Amniotic epithelial cell (primary cell): ENCODE results near the gene ASB14.
A peak's percentile ranks its signal among the peaks of the same experiment; 100 is the strongest.
"Not testable (repeated sequence)": the region's sequence is repeated elsewhere in the genome, so short reads cannot be mapped to it uniquely, and the experiment has no call there.

Experiments used
- DNase-seq: peaks from one replicate; pipeline ENCODE4 v3.0.0-alpha.2; 2010; ENCODE audit warnings: low read depth

ASB14 gene

DNA sequence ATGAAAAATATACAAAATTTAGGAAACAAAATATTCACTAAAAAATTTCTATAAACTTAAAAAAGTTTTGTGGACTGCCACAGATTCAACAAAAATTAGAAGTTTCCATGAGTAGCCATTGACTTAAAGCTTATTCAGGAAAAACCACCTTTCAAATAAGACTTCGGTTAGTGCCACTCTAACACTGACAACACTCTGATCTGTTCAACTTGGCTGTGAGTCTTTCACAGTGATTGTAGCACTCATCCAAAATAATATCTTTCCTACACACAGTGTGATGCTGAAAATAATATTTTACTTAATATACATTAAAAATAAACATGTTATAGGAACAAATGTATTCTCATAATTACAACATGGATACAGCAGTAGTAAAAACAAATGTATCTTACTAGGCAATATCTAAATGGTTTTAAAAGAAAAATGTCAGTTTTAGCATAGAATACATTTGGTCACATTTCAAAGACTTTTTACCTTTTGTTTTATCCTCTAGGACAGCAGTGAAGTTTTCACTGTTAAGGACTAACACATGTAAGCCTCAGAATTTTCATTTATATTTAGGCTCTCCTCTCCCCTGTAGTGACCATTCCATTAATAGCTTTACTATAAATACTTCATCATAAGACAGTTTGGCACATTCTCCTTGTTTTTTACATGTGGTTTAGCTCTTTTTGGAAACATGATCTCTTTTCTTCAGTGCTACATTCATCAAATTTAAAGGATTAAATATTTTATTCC, at the start of gene ASB14:
Gene ASB14 (minus strand): TSS at position 527 of the 738 bp plus-strand sequence. CDS start 652 bp downstream, outside the sequence.
- DNase-seq = no peak

- DNase-seq = not testable (repeated sequence)
These were observed 46.7 kb upstream of the ASB14 start for GRCh38 chr3:57339071-57339642.

- DNase-seq = not testable (repeated sequence)
These were observed 46.0 kb upstream of the ASB14 start for GRCh38 chr3:57338272-57339070.

GRCh38 chr3:57335283-57335938, 42.9 kb upstream of the ASB14 start:
- DNase-seq = peak; percentile 10

- no peak for DNase-seq
These were observed 38.7 kb upstream of the ASB14 start for GRCh38 chr3:57331078-57331610.

GRCh38 chr3:57326498-57326897, 34.0 kb upstream of the ASB14 start:
- DNase-seq = not testable (repeated sequence)

DNA sequence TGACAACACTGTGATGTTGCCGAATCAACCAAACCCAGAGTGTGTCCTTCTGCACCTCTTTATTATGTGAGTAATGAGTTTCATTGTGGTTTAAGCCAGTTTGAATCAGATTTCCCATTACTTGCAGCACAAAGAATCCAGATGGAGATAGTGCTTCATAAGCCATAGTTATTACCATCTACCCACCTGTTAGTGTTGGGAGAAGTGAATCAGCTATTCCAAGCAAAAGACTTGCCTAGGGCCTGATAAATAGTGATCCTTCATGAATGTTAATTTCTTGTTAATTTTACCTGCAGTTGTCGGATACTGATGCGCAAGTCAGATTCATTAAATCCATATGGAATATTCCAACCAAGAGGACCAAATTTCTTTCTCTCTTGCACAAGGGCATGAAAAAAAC, 21.7 kb upstream of the ASB14 start:
- no peak for DNase-seq

DNA sequence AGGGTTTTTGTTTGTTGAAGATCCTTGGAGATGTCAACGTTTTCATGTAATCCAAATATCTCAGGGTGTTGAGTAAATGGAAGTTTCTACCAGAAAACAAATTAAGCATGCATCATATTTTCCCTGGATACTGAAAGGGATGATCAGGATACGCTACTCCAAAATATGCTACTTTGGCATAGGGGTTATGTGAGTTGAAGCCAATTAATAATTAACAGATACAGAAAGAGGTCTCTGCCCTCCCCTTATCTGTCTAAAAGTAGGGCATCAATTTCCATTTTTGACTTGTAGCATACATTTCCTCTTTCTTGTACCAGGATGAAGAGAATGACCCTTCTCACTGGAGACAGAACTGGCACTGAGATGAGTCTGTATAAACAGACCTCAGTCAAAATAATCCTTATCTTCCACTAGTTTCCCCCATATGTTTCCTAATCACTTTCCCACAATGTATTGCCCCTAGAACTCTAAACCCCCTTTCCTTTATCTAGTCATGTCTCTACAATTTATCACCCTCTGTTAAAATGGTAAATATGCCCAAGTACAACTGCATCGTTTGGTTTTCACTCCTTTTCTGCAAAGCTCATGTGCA, 17.4 kb upstream of the ASB14 start:
- DNase-seq = no peak

DNA sequence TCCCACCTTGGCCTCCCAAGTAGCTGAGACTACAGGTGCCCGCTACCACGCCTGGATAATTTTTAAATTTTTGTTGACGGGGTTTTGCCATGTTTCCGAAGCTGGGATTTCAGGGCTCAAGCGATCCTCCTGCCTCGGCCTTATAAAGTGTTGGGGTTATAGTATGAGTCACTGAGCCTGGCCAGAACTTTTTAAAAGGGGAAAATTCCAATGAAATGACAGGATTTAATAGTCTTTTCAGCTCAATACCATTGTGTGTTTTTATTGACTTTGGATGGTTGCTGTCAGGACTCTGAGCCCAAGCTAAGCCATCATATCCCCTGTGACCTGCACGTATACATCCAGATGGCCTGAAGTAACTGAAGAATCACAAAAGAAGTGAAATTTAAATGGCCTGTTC, 11.0 kb upstream of the ASB14 start:
- DNase-seq = not testable (repeated sequence)

- peak; percentile 43 for DNase-seq
These were observed 5.6 kb upstream of the ASB14 start for GRCh38 chr3:57298041-57298440.

GRCh38 chr3:57292897-57293526, 527 bp upstream of the ASB14 start:
- DNase-seq = no peak

DNA sequence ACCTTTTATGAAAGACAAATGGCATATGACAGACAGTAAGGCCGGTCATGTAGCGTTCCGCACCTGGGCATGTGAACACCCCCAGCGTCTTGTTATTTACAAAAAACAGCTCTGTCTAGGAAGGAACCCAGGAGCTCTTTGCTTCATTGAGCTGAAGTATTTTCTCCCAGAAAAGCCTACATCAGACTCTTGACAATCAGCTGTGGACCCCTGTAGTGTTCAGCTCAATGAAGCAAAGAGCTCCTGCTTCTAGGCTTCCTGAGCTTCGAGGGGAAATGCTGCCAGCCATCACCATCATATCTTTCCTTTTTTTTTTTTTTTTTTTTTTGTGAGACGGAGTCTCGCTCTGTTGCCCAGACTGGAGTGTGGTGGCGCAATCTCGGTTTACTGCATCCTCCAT, 4.1 kb downstream of the ASB14 start:
- no peak for DNase-seq

DNA sequence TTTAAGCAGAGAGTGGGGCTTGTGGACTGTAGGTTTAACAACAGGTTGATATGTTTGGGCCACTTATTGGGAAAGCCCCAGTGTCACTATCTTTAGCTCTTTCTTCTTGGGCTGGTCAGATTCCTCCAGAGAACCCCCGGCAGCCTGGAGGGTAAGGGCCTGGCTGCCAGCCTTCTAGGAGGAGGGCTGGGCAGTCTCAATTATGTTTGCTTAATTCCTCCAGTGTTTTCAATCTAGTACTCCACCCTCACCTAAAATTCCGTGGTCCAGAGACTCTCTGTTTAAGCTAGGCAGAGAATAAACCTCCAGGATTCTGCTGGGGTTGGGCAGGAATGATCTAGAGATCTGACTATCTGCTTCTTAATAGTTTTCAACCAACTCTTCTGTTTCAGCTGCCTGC, 5.3 kb downstream of the ASB14 start:
- no peak for DNase-seq

DNA sequence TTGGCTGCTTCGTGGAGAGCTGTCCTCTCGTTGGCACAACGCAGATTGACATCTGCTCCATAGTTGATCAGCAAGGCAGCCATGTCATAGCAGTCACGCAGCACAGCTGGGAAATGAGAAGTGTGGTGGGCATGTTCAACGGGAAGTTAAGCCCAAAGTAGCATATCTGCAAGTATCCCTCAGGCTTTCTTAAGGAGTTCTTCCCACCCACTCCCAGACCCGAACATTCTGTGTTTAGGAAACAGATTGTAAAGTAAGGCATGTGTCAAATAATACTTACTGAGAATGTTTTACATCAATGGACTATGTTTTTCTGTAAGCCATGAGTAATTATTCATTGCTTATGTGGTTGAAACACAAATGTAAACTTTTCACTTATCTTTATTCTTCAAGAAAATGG, 9.2 kb downstream of the ASB14 start:
- DNase-seq = no peak

DNA sequence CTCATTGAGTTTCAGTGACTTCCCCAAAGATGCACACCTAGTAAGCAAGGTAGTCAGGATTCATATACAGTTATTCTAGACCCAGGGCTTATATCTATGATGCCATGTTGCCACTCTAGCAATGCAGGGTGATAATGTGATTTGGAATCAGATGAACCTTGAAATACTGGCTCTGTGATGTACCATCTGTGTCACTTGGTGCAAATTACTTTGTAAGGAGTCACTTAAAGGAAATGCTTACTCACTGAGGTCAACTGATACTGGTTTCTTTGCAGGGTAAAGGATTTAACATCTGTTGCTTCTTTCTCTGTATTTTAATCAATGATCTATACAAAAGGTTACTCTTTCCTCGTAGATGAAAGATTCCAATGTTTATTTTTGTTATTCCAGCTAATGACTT, 10.8 kb downstream of the ASB14 start:
- peak; percentile 5 for DNase-seq

DNA sequence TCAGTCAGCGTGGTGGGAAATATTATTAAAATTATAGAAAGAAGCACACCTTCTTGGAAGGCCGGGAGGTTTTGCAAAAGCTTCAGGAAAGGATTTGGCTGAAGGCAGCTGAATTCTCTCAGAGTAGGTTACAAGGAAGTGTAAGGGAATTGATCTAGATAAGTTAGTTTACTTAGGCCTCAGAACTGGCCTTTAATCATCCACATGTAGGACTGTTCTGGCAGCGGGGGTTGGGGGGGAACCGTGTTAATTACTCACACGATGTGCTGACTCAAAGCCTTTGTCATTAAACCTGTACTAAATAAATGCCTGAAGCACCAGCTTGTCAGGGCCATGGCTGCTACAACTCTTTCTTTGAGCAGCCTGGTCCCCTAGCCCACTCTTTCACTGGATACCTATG, 12.8 kb downstream of the ASB14 start:
- DNase-seq = no peak

- DNase-seq = no peak
These were observed 14.2 kb downstream of the ASB14 start for GRCh38 chr3:57278237-57278636.

DNA sequence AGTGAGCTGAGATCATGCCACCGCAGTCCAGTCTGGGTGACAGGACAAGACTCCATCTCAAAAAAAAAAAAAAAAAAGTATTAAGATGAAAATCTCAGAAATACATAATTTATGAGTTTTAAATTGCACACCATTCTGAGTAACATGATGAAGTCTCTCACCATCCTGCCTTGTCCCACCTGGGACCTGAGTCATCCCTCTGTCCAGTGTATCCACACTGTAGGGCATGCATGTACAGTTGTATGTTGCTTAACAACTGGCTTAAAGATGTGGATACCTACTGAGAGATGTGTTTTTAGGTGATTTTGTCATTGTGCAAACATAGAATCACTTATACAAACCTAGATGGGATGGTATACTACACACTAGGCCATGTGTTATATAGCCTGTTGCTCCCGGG, 17.1 kb downstream of the ASB14 start:
- no peak for DNase-seq

DNA sequence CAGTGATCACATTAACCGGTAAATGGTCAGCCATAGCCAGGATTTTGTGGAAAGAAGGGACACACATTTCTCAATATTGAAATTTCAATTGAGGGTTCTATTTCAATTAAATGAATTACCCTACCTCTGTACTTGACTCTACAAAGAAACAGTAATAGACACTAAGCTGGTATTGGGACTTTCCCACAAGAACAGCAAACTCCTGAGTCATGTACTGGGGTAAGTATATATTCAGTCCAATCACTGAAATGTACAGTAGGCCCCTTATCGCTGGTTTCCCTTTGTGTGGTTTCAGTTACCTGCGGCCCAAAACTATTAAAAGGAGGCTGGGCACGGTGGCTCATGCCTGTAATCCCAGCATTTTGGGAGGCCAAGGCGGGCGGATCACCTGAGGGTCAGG, 17.6 kb downstream of the ASB14 start:
- DNase-seq = no peak

DNA sequence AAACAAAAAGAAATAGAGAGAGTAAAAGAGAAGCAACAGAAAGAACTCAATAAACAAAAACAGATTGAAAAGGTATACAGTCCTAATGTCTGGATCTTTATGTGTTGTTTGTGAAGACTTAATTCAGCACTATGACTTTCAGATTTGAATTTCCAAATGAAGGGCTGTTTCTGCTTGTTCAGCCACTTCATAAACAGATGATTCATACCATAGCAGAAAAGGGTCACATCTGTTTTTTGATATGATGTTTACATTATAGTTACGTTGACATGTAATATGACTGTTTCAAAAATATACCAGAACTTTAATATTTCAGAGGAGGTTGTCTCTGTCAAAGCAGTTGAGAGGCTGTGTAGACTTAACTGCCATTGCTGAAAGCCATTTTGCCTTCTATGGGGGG, 24.1 kb downstream of the ASB14 start:
- DNase-seq = no peak

- no peak for DNase-seq
These were observed 30.6 kb downstream of the ASB14 start for GRCh38 chr3:57261929-57262328.
